Measurements from ENCODE around the gene SH3RF3. TPM values are rescaled to one million over a fixed set of nuclear protein-coding genes. Genes with fewer than 3 reads are reported as not detected.
A peak's percentile ranks its signal among the peaks of the same experiment; 100 is the strongest.

Gene SH3RF3
- total RNA-seq, 1 experiment from 2014 or later = not detected

DNA sequence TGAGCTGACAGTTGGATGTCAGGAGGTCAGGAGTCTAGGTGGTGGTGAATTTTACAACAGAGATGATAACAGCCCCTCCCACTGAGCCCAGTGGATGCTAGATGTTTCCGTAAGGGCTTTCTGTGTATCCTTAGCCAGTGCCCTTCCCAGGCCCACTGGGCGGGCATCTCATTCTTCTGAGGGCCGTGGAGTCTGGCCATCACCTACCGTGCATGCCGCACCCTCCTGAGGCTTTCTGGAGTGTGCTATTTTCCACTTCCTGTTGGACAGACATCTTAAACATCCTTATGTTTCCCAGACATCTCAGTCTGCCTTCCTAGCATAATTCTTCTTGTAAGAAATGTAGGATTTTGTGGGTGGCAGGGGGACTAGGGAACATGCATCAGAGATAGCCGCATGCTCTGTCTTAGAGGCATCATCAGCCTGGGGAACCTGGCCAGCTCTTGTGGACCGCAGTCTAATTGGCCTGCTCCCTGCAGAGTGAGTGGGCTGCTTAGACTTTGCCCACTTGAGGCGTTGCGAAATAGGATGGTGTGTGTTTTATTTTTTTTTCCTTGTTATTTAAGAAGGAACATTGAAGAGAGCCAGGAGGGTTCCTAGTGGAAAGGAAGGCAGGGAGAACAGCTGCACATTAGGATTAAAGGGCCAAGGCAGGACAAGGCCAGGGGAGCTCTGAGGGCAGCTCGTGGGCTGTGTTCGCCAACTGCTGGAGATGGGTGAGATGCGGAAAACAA is 135.8 kb downstream of the SH3RF3 start:
- no peak overlapping the region for H2AFZ ChIP-seq (ENCODE audit: low read depth, low read length, poor library complexity, severe bottlenecking)
- TF ChIP-seq ELF1 (IDR thresholded peaks at IDR 0.05; ENCODE audit: borderline replicate concordance, low read depth) (no peak), SRF (IDR thresholded peaks at IDR 0.05; ENCODE audit: low read depth) (no peak), CEBPB (IDR thresholded peaks at IDR 0.05; ENCODE audit: low read depth) (0 out of 2 replicates have a peak, but pooled peaks have one; percentile 15)
- no peaks in the 10 kb centered on the region for H3K27me3 ChIP-seq (ENCODE audit: insufficient read depth, low read length)
- no peak overlapping the region for H3K4me3 ChIP-seq (replicated peaks in 1 of 2; ENCODE audit: low read depth in 1 of 2, low read length in 2 of 2)
- BruUV-seq (replicated peaks) = no TSS peak
- intact Hi-C loops (cut with micrococcal nuclease) = no loop called here
- no peaks in the 10 kb centered on the region for H3K9me3 ChIP-seq (ENCODE audit: control insufficient read depth in 1 of 2, insufficient read depth in 1 of 2, low read depth in 1 of 2, low read length in 2 of 2)
- ChIA-PET CTCF (no interaction called here), POLR2A (no interaction called here), RAD21 (ENCODE audit: low non-redundant PET in 1 of 2, low total read pairs in 2 of 2, uncharacterized antibody in 2 of 2, unreplicated experiment in 2 of 2) (no interaction called here)
- no peak overlapping the region for H3K4me2 ChIP-seq (ENCODE audit: low read length)
- H3K27ac ChIP-seq (ENCODE audit: low read depth, low read length) = no peak overlapping the region
- no peaks in the 10 kb centered on the region for H4K20me1 ChIP-seq (ENCODE audit: insufficient read depth)
- no peaks in the 10 kb centered on the region for H3K9me2 ChIP-seq (ENCODE audit: insufficient read depth)
- peaks cover 4 to 11% of the 10 kb centered on the region in 2 experiments; a peak in 3 of 4 replicates for H3K4me1 ChIP-seq (ENCODE audit: control insufficient read depth in 1 of 2, insufficient read depth in 2 of 2, low read length in 2 of 2)
- H3K36me3 ChIP-seq (ENCODE audit: control insufficient read depth in 1 of 2, insufficient read depth in 2 of 2, low read length in 2 of 2) = no peaks in the 10 kb centered on the region
- H3K79me2 ChIP-seq (ENCODE audit: insufficient read depth, low read length) = no peaks in the 10 kb centered on the region
- ATAC-seq = no peak
- H3K9ac ChIP-seq (ENCODE audit: low read length) = no peak overlapping the region
- no peak for DNase-seq (ENCODE audit: low read depth, low spot score)

DNA sequence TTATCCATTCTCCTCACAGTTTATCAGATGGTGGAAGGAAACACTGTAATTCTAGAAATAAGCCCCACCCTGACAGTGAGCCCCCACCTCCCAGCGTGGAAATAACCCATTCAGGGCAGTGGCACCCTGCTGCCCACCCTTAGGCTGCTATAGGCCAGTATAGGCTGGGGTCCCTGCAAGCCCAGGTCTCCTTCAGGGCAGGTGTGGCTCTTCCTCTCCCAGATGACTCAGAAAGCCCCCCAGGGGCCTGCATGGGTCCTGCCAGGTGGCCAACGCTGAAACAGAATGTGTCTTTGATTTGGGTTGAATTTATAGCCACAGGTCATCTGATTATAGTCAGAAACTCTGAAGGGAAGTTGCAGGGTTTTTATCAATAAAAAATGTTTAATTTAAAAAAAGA is 136.4 kb downstream of the SH3RF3 start:
- Histone ChIP-seq H4K20me1 (ENCODE audit: insufficient read depth) (no peaks in the 10 kb centered on the region), H3K9ac (ENCODE audit: low read length) (no peak overlapping the region)
- intact Hi-C loops (cut with micrococcal nuclease) = no loop called here

More for the DNA sequence above, 136.4 kb downstream of the SH3RF3 start:
- Histone ChIP-seq H3K9me2 (ENCODE audit: insufficient read depth) (no peaks in the 10 kb centered on the region), H3K36me3 (ENCODE audit: control insufficient read depth in 1 of 2, insufficient read depth in 2 of 2, low read length in 2 of 2) (no peaks in the 10 kb centered on the region), H3K79me2 (ENCODE audit: insufficient read depth, low read length) (no peaks in the 10 kb centered on the region), H3K4me1 (ENCODE audit: control insufficient read depth in 1 of 2, insufficient read depth in 2 of 2, low read length in 2 of 2) (peaks cover 4 to 11% of the 10 kb centered on the region in 2 experiments; a peak in 3 of 4 replicates), H2AFZ (ENCODE audit: low read depth, low read length, poor library complexity, severe bottlenecking) (no peak overlapping the region), H3K4me2 (ENCODE audit: low read length) (no peak overlapping the region), H3K4me3 (replicated peaks in 1 of 2; ENCODE audit: low read depth in 1 of 2, low read length in 2 of 2) (no peak overlapping the region), H3K27ac (ENCODE audit: low read depth, low read length) (no peak overlapping the region), H3K9me3 (ENCODE audit: control insufficient read depth in 1 of 2, insufficient read depth in 1 of 2, low read depth in 1 of 2, low read length in 2 of 2) (no peaks in the 10 kb centered on the region), H3K27me3 (ENCODE audit: insufficient read depth, low read length) (peaks cover 6% of the 10 kb centered on the region; the same call in 1 of the 2 replicates)
- BruUV-seq (replicated peaks) = no TSS peak
- ChIA-PET CTCF (no interaction called here), POLR2A (no interaction called here), RAD21 (ENCODE audit: low non-redundant PET in 1 of 2, low total read pairs in 2 of 2, uncharacterized antibody in 2 of 2, unreplicated experiment in 2 of 2) (no interaction called here)
- ATAC-seq (no peak), DNase-seq (ENCODE audit: low read depth, low spot score) (no peak)
- TF ChIP-seq EGR1 (IDR thresholded peaks at IDR 0.05; ENCODE audit: low read depth) = no peak

Measured in HCT116 (cell line).